Sigmoid colon (tissue), 3 donors: ENCODE data around the gene UBXN7.

Experiments used
- POLR2A ChIP-seq, 2 donors: fragments of 450-650 bp; IDR thresholded peaks; one replicate each; pipeline ENCODE4 v1.6.1; 2016; ENCODE audit warnings: antibody characterized with exemption in 2 of 2, mild to moderate bottlenecking in 2 of 2, moderate library complexity in 2 of 2
- TF ChIP-seq, protein P1 (sequence below), 4 experiments: fragments of 450-650 bp in 3 of 4; fragments of 200-600 bp in 1 of 4; IDR thresholded peaks; one replicate each; pipeline ENCODE4 v1.5.1; 2016 to 2019; ENCODE audit warnings: antibody characterized with exemption in 4 of 4, mild to moderate bottlenecking in 3 of 4, moderate library complexity in 2 of 4

DNA sequence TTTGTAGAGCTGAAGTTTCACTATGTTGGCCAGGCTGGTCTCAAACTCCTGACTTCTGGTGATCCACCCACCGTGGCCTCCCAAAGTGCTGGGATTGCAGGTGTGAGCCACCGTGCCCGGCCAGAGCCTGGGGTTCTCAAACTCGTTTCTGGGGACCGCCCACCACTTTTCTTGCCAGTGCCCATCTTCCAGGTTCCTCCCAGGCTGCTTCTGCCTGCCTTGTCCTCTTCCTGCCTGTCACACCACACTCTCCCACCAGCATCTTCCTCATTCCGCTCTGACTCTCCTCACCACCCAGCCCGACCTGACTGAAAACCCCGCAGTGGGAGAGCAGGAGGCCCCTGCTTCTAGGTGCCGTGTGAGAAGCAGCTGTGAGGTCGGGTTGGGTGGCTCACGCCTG, 111.1 kb downstream of the UBXN7 start:
- TF ChIP-seq, protein P1, sequence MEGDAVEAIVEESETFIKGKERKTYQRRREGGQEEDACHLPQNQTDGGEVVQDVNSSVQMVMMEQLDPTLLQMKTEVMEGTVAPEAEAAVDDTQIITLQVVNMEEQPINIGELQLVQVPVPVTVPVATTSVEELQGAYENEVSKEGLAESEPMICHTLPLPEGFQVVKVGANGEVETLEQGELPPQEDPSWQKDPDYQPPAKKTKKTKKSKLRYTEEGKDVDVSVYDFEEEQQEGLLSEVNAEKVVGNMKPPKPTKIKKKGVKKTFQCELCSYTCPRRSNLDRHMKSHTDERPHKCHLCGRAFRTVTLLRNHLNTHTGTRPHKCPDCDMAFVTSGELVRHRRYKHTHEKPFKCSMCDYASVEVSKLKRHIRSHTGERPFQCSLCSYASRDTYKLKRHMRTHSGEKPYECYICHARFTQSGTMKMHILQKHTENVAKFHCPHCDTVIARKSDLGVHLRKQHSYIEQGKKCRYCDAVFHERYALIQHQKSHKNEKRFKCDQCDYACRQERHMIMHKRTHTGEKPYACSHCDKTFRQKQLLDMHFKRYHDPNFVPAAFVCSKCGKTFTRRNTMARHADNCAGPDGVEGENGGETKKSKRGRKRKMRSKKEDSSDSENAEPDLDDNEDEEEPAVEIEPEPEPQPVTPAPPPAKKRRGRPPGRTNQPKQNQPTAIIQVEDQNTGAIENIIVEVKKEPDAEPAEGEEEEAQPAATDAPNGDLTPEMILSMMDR (IDR thresholded peaks at IDR 0.05), result no peak
- no peak for TF ChIP-seq POLR2A (IDR thresholded peaks at IDR 0.05)
